SU-DHL-6 (cell line): ENCODE measurements around the gene PPCS.

Experiments
- H2AFZ ChIP-seq: fragments of 200-600 bp; sonication (generic); 2 replicates; pipeline ENCODE4 v1.6.1; 2014; ENCODE audit warnings: low read depth, mild to moderate bottlenecking, moderate library complexity, mixed read lengths, antibody characterized with exemption, low read length; ENCODE audit not compliant: severe bottlenecking
- H3F3A ChIP-seq: fragments of 200-600 bp; shearing (Covaris generic); 2 replicates; pipeline ENCODE4 v1.6.0; 2016; ENCODE audit warnings: antibody characterized with exemption, mild to moderate bottlenecking; ENCODE audit not compliant: insufficient read depth
- H3K27ac ChIP-seq: fragments of 200-600 bp; sonication (generic); 2 replicates; pipeline ENCODE4 v1.5.1; 2016; ENCODE audit warnings: low read depth, mild to moderate bottlenecking, low read length, moderate library complexity, mixed read lengths
- H3K27me3 ChIP-seq: fragments of 200-600 bp; sonication (generic), shearing (Covaris generic); 2 replicates; pipeline ENCODE4 v1.6.0; 2014; ENCODE audit warnings: mild to moderate bottlenecking, low read length
- H3K36me3 ChIP-seq: fragments of 200-600 bp; sonication (generic); 2 replicates; pipeline ENCODE4 v1.6.1; 2014; ENCODE audit warnings: mild to moderate bottlenecking, low read length, mixed read lengths
- H3K4me2 ChIP-seq: fragments of 300-600, 200-600 bp; shearing (Covaris generic), sonication (generic); 2 replicates; pipeline ENCODE4 v1.6.0; 2014; ENCODE audit warnings: low read length, low read depth, mild to moderate bottlenecking; ENCODE audit not compliant: poor library complexity, severe bottlenecking
- H3K4me3 ChIP-seq: fragments of 200-600 bp; sonication (generic); 2 replicates; pipeline ENCODE4 v1.5.1; 2014; ENCODE audit warnings: antibody characterized with exemption, low read length, mild to moderate bottlenecking, mixed read lengths; ENCODE audit not compliant: insufficient read depth, poor library complexity, severe bottlenecking
- H3K79me2 ChIP-seq: fragments of 200-600 bp; sonication (generic); 2 replicates; pipeline ENCODE4 v1.6.1; 2014; ENCODE audit warnings: mild to moderate bottlenecking, low read length, moderate library complexity; ENCODE audit not compliant: insufficient read depth
- H3K9ac ChIP-seq: fragments of 200-600 bp; sonication (generic); 2 replicates; pipeline ENCODE4 v1.7.0; 2014; ENCODE audit warnings: mild to moderate bottlenecking, low read length
- H3K9me2 ChIP-seq: fragments of 200-600 bp; sonication (generic); replicated peaks from 2 replicates; pipeline ENCODE4 v1.6.1; 2014; ENCODE audit warnings: low read length; ENCODE audit not compliant: insufficient read depth
- H3K9me3 ChIP-seq: fragments of 200-600 bp; sonication (generic); 2 replicates; pipeline ENCODE4 v1.6.1; 2014; ENCODE audit warnings: low read length, mixed read lengths; ENCODE audit not compliant: insufficient read depth
- H4K20me1 ChIP-seq: fragments of 200-600 bp; sonication (generic); 2 replicates; pipeline ENCODE4 v1.6.1; 2014; ENCODE audit warnings: low read depth, mild to moderate bottlenecking, antibody characterized with exemption, low read length, moderate library complexity, mixed read lengths
- CTCF ChIP-seq: fragments of 200-600 bp; sonication (generic); IDR thresholded peaks from one replicate; pipeline ENCODE4 v1.5.1; 2017; ENCODE audit warnings: antibody characterized with exemption, mild to moderate bottlenecking, low read length, moderate library complexity; ENCODE audit not compliant: insufficient read depth, poor library complexity, severe bottlenecking
- EZH2phosphoT487 ChIP-seq: fragments of 200-600 bp; sonication (generic), shearing (Covaris generic); conservative IDR thresholded peaks from 2 replicates; pipeline ENCODE4 v1.6.1; 2018; ENCODE audit warnings: mild to moderate bottlenecking, antibody characterized with exemption, low read length, moderate library complexity, mixed read lengths

PPCS gene

GRCh38 chr1:42449256-42449655 is 7.1 kb upstream of the PPCS start:
- Histone ChIP-seq H3K27me3 (no peaks in the 10 kb centered on the region), H3K4me3 (no peak overlapping the region), H3K4me2 (no peak overlapping the region), H3K36me3 (no peaks in the 10 kb centered on the region), H3K27ac (no peak overlapping the region), H3K9ac (no peak overlapping the region), H2AFZ (no peak overlapping the region), H3K9me3 (no peaks in the 10 kb centered on the region), H3K9me2 (no peaks in the 10 kb centered on the region), H3F3A (no peaks in the 10 kb centered on the region), H3K79me2 (no peaks in the 10 kb centered on the region), H4K20me1 (no peaks in the 10 kb centered on the region)
- TF ChIP-seq CTCF (no peak), EZH2phosphoT487 (no peak)

GRCh38 chr1:42450061-42450460 is 6.3 kb upstream of the PPCS start:
- no peak overlapping the region for H2AFZ ChIP-seq
- H3K4me2 ChIP-seq, result no peak overlapping the region
- H3K9me3 ChIP-seq, result no peaks in the 10 kb centered on the region
- no peaks in the 10 kb centered on the region for H3K27me3 ChIP-seq
- no peak overlapping the region for H3K9ac ChIP-seq
- no peaks in the 10 kb centered on the region for H3K79me2 ChIP-seq
- no peaks in the 10 kb centered on the region for H3K9me2 ChIP-seq
- no peak overlapping the region for H3K27ac ChIP-seq
- TF ChIP-seq CTCF (no peak), EZH2phosphoT487 (no peak)
- no peaks in the 10 kb centered on the region for H3K36me3 ChIP-seq
- no peaks in the 10 kb centered on the region for H3F3A ChIP-seq
- H3K4me3 ChIP-seq, result no peak overlapping the region
- no peaks in the 10 kb centered on the region for H4K20me1 ChIP-seq

- Histone ChIP-seq H3F3A (peaks cover 3% of the 10 kb centered on the region; the same call in 1 of the 2 replicates), H3K4me2 (no peak overlapping the region), H3K9me3 (no peaks in the 10 kb centered on the region), H3K9me2 (no peaks in the 10 kb centered on the region), H3K27me3 (no peaks in the 10 kb centered on the region), H3K4me3 (no peak overlapping the region), H3K27ac (no peak overlapping the region), H2AFZ (no peak overlapping the region), H3K79me2 (peaks cover 9% of the 10 kb centered on the region; the same call in 1 of the 2 replicates), H4K20me1 (no peaks in the 10 kb centered on the region), H3K9ac (no peak overlapping the region), H3K36me3 (no peaks in the 10 kb centered on the region)
- TF ChIP-seq CTCF (no peak), EZH2phosphoT487 (no peak)
Observed at GRCh38 chr1:42453386-42453785, 3.0 kb upstream of the PPCS start.
